Measurements from ENCODE around the gene AZU1. TPM values are rescaled to one million over a fixed set of nuclear protein-coding genes. Genes with fewer than 3 reads are reported as not detected.

Gene AZU1
- 0.16 TPM in 1 of 2 replicates, not detected in the other for total RNA-seq

GRCh38 chr19:827710-828321 is at the start of gene AZU1:
Gene AZU1, plus strand, starts transcription at chr19:827837. Its CDS starts 10 bp downstream, at chr19:827847.

GRCh38 chr19:796692-797527 is 30.7 kb upstream of the AZU1 start, which contains the start of gene PTBP1:
Gene PTBP1, plus strand, starts transcription at chr19:797452. Its CDS starts 46 bp downstream, at chr19:797498.

GRCh38 chr19:821825-822503 is 5.7 kb upstream of the AZU1 start, which contains the start of gene PLPPR3:
Gene PLPPR3, minus strand, starts transcription at chr19:821955. Its CDS starts 396 bp downstream, at chr19:821559.

GRCh38 chr19:840519-841206 is 13.0 kb downstream of the AZU1 start, which contains the start of gene PRTN3:
Gene PRTN3, plus strand, starts transcription at chr19:840999. Its CDS starts 10 bp downstream, at chr19:841009.

GRCh38 chr19:852136-853013 is 24.7 kb downstream of the AZU1 start, which contains the start of gene ELANE:
Gene ELANE, plus strand, starts transcription at chr19:852303. Its CDS starts 26 bp downstream, at chr19:852329.

GRCh38 chr19:858868-859843 is 31.5 kb downstream of the AZU1 start, which contains the start of gene CFD:
Gene CFD, plus strand, starts transcription at chr19:859664. Its CDS starts 26 bp downstream, at chr19:859690.

Other genes with a start within 250 kb of the AZU1 start
- gene HCN2, start 238.0 kb upstream of the AZU1 start, total RNA-seq = 1.5 and 1.6 TPM in 2 replicates
- 14.7 and 17.2 TPM in 2 replicates for gene POLRMT, start 194.3 kb upstream of the AZU1 start, total RNA-seq
- gene FGF22, start 188.0 kb upstream of the AZU1 start, total RNA-seq = 0.16 TPM in 1 of 2 replicates, not detected in the other
- gene RNF126, start 164.6 kb upstream of the AZU1 start, total RNA-seq = 10.1 and 11.6 TPM in 2 replicates
- 24.1 and 37.4 TPM in 2 replicates for gene FSTL3, start 151.4 kb upstream of the AZU1 start, total RNA-seq
- not detected in 2 replicates for gene PRSS57, start 132.4 kb upstream of the AZU1 start, total RNA-seq
- gene PALM, start 118.9 kb upstream of the AZU1 start, total RNA-seq = 12.5 and 68.7 TPM in 2 replicates
- gene MISP, start 76.7 kb upstream of the AZU1 start, total RNA-seq = 0.32 and 0.43 TPM in 2 replicates
- 58.3 and 65.3 TPM in 2 replicates for gene PTBP1, start 30.4 kb upstream of the AZU1 start, total RNA-seq
- gene PLPPR3, start 5.9 kb upstream of the AZU1 start, total RNA-seq = 0.47 and 0.77 TPM in 2 replicates
- gene PRTN3, start 13.2 kb downstream of the AZU1 start, total RNA-seq = not detected in 2 replicates
- 0.16 and 0.69 TPM in 2 replicates for gene ELANE, start 24.5 kb downstream of the AZU1 start, total RNA-seq
- 56.0 and 362 TPM in 2 replicates for gene CFD, start 31.8 kb downstream of the AZU1 start, total RNA-seq
- gene MED16, start 65.3 kb downstream of the AZU1 start, total RNA-seq = 26.5 and 35.5 TPM in 2 replicates
- not detected in 2 replicates for gene RNU6-9, start 65.6 kb downstream of the AZU1 start, total RNA-seq
- gene R3HDM4, start 85.4 kb downstream of the AZU1 start, total RNA-seq = 12.3 and 14.0 TPM in 2 replicates
- 0.09 TPM in 1 of 2 replicates, not detected in the other for gene KISS1R, start 89.5 kb downstream of the AZU1 start, total RNA-seq
- 12.6 and 17.0 TPM in 2 replicates for gene ARID3A, start 98.2 kb downstream of the AZU1 start, total RNA-seq
- gene WDR18, start 156.5 kb downstream of the AZU1 start, total RNA-seq = 45.9 and 49.6 TPM in 2 replicates
- gene GRIN3B, start 172.6 kb downstream of the AZU1 start, total RNA-seq = 0.32 and 0.60 TPM in 2 replicates
- 41.6 TPM in 2 replicates for gene TMEM259, start 193.3 kb downstream of the AZU1 start, total RNA-seq
- not detected in 2 replicates for gene RNU6-2, start 193.7 kb downstream of the AZU1 start, total RNA-seq
- 141 and 152 TPM in 2 replicates for gene CNN2, start 198.8 kb downstream of the AZU1 start, total RNA-seq
- gene ABCA7, start 212.3 kb downstream of the AZU1 start, total RNA-seq = 2.6 and 6.6 TPM in 2 replicates
- 0.79 and 0.94 TPM in 2 replicates for gene ARHGAP45, start 239.3 kb downstream of the AZU1 start, total RNA-seq

Measured in bronchial smooth muscle cell (primary cell).